Hepatocyte (in vitro differentiated cells): ENCODE results near the gene ETV6. TPM values are rescaled to one million over a fixed set of nuclear protein-coding genes. Genes with fewer than 3 reads are reported as not detected.

Experiments
- DNase-seq: peaks from one replicate; pipeline ENCODE4 v3.0.0-alpha.2; 2016; ENCODE audit warnings: low spot score
- H2AFZ ChIP-seq: fragments of 200-600 bp; sonication (generic); 2 replicates; pipeline ENCODE4 v1.6.0; 2016; ENCODE audit warnings: antibody characterized with exemption, mild to moderate bottlenecking
- H3K27ac ChIP-seq: fragments of 200-600 bp; sonication (generic); 2 replicates; pipeline ENCODE4 v1.5.1; 2016; ENCODE audit warnings: mild to moderate bottlenecking
- H3K27me3 ChIP-seq: fragments of 200-600 bp; sonication (generic); 2 replicates; pipeline ENCODE4 v1.6.1; 2016
- H3K36me3 ChIP-seq: fragments of 200-600 bp; sonication (generic); replicated peaks from 2 replicates; pipeline ENCODE4 v1.5.1; 2016; ENCODE audit warnings: low read depth; ENCODE audit not compliant: insufficient read depth
- H3K4me1 ChIP-seq: fragments of 200-600 bp; sonication (generic); 2 replicates; pipeline ENCODE4 v1.5.1; 2016; ENCODE audit warnings: mild to moderate bottlenecking, moderate library complexity; ENCODE audit not compliant: insufficient read depth
- H3K4me2 ChIP-seq: fragments of 200-600 bp; sonication (generic); 2 replicates; pipeline ENCODE4 v1.6.0; 2016
- H3K4me3 ChIP-seq: fragments of 200-600 bp; sonication (generic); 2 replicates; pipeline ENCODE4 v1.5.1; 2016; ENCODE audit warnings: mild to moderate bottlenecking
- H3K79me2 ChIP-seq: fragments of 200-600 bp; sonication (generic); 2 replicates; pipeline ENCODE4 v1.6.0; 2017; ENCODE audit warnings: mild to moderate bottlenecking
- H3K9me2 ChIP-seq: fragments of 200-600 bp; sonication (generic); replicated peaks from 2 replicates; pipeline ENCODE4 v1.6.0; 2017; ENCODE audit warnings: mild to moderate bottlenecking; ENCODE audit not compliant: insufficient read depth
- H3K9me3 ChIP-seq: fragments of 200-600 bp; sonication (generic); 2 replicates; pipeline ENCODE4 v1.5.1; 2016; ENCODE audit warnings: low read depth, mild to moderate bottlenecking
- H4K20me1 ChIP-seq: fragments of 200-600 bp; sonication (generic); 2 replicates; pipeline ENCODE4 v1.6.0; 2016; ENCODE audit warnings: mild to moderate bottlenecking; ENCODE audit not compliant: insufficient read depth, poor library complexity, severe bottlenecking
- EZH2 ChIP-seq: fragments of 200-600 bp; sonication (generic); IDR thresholded peaks from 2 replicates; pipeline ENCODE4 v1.6.1; 2016; ENCODE audit warnings: antibody characterized with exemption, mild to moderate bottlenecking, borderline replicate concordance
- EZH2phosphoT487 ChIP-seq: fragments of 200-600 bp; sonication (generic); IDR thresholded peaks from one replicate; pipeline ENCODE4 v1.6.1; 2018; ENCODE audit warnings: antibody characterized with exemption, mild to moderate bottlenecking, low read depth, moderate library complexity; ENCODE audit not compliant: unreplicated experiment, severe bottlenecking
- WGBS: methylation state at CpG from one replicate; pipeline ENCODE4 v1.1.6; 2016; ENCODE audit warnings: low lambda C conversion rate; ENCODE audit errors: missing lambda C conversion rate; 5-methylcytosine and 5-hydroxymethylcytosine counted together
- polyA plus RNA-seq: library from polyadenylated mRNA; unstranded; fragments of >200 nt; fragmentation: Nextera tagmentation; extraction: Ambion mirVana; gene quantifications from 2 replicates; pipeline ENCODE4 v1.2.1, GENCODE V29; 2016
- total RNA-seq: library from RNA; depleted of rRNA; stranded (reverse); fragments of >200 nt; gene quantifications from 2 replicates; pipeline ENCODE4 v1.2.3, GENCODE V29; 2014
- TF ChIP-seq, protein P1 (sequence below): fragments of 200-600 bp; sonication (generic); IDR thresholded peaks from 2 replicates; pipeline ENCODE4 v1.5.1; 2016; ENCODE audit warnings: antibody characterized with exemption, mild to moderate bottlenecking; ENCODE audit not compliant: poor library complexity

The ETV6 gene
- total and polyA plus RNA-seq, 2 experiments from 2014 or later = 8.0 to 9.7 TPM

DNA sequence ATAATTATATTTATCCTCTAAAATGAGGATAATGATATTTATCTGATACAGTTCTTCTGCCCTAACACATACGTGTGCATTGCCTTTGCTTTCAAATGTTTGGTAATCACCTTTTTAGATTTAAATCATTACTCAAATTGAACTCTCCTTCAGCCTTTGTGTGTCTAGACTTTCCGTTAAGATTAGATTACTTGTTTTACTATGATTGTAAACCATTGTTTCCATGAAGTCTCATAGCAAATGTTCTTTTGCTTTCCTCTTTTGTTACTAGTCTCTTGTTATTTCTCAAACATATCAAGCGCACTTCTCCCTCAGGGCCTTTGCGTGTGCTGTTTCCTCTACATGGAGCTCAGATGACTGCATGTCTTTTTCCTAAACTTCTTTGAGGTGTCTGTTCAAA is 63.7 kb downstream of the ETV6 start:
- Histone ChIP-seq H3K4me3 (no peak overlapping the region), H3K4me2 (no peak overlapping the region), H3K79me2 (peaks cover 76% of the 10 kb centered on the region), H4K20me1 (no peaks in the 10 kb centered on the region), H3K9me3 (no peaks in the 10 kb centered on the region), H3K36me3 (no peaks in the 10 kb centered on the region), H3K9me2 (no peaks in the 10 kb centered on the region), H3K27ac (no peak overlapping the region), H2AFZ (no peak overlapping the region), H3K27me3 (no peaks in the 10 kb centered on the region), H3K4me1 (peaks cover 24% of the 10 kb centered on the region)
- no peak for DNase-seq
- TF ChIP-seq, protein P1, sequence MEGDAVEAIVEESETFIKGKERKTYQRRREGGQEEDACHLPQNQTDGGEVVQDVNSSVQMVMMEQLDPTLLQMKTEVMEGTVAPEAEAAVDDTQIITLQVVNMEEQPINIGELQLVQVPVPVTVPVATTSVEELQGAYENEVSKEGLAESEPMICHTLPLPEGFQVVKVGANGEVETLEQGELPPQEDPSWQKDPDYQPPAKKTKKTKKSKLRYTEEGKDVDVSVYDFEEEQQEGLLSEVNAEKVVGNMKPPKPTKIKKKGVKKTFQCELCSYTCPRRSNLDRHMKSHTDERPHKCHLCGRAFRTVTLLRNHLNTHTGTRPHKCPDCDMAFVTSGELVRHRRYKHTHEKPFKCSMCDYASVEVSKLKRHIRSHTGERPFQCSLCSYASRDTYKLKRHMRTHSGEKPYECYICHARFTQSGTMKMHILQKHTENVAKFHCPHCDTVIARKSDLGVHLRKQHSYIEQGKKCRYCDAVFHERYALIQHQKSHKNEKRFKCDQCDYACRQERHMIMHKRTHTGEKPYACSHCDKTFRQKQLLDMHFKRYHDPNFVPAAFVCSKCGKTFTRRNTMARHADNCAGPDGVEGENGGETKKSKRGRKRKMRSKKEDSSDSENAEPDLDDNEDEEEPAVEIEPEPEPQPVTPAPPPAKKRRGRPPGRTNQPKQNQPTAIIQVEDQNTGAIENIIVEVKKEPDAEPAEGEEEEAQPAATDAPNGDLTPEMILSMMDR = no peak
- TF ChIP-seq EZH2phosphoT487 = no peak
- TF ChIP-seq EZH2 = no peak
- 91% methylated on average over 4 of the region's 4 CpGs for WGBS

DNA sequence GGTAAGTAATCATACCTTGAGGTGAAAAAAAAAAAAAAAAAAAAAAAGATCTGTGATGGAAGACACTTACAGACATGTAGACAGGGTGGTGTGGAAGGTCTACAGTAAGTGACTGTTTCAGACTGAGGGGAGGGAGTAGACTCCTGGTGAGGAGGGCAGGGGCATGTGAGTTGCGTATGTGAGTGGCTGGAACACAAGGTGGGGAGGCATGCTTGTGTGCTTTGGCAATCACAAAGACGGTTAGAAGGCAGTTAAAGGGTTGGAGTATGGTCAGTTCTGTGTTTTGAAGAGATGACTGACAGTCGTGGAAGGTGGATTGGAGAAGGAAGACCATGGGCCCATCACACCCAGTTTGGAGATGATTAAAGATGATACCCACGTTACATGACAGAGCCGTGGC is 65.2 kb downstream of the ETV6 start:
- Histone ChIP-seq H3K9me3 (no peaks in the 10 kb centered on the region), H3K4me2 (no peak overlapping the region), H3K36me3 (no peaks in the 10 kb centered on the region), H4K20me1 (no peaks in the 10 kb centered on the region), H2AFZ (no peak overlapping the region), H3K4me3 (no peak overlapping the region), H3K79me2 (peaks cover 68% of the 10 kb centered on the region), H3K27ac (no peak overlapping the region), H3K9me2 (no peaks in the 10 kb centered on the region), H3K27me3 (no peaks in the 10 kb centered on the region), H3K4me1 (peaks cover 32% of the 10 kb centered on the region)
- TF ChIP-seq EZH2phosphoT487 (no peak), EZH2 (no peak)
- TF ChIP-seq, protein P1 = no peak
- DNase-seq = no peak
- 96% methylated on average over 5 of the region's 5 CpGs for WGBS

DNA sequence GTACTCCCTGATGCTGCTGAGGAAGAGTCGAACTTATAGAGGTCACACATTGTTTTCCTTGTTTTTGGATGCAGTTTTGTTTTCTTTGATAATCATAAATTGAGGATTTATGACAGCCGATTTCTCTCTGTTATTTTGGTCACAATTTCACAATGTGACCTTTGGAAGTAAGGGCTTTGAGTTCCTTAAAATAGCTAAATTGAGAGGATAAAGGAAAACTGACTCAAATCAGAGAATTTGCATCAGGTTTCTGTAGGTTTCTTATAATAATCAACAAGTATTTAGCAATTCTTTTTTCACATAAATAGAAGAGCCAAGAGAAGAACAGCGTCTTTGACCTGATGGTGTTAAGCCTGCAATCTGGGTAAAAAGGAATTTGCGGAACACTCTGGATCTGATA is 66.1 kb downstream of the ETV6 start:
- 92% methylated on average over 4 of the region's 4 CpGs for WGBS
- no peak overlapping the region for H3K4me2 ChIP-seq
- H3K9me2 ChIP-seq = no peaks in the 10 kb centered on the region
- H3K27ac ChIP-seq = no peak overlapping the region
- no peaks in the 10 kb centered on the region for H4K20me1 ChIP-seq
- TF ChIP-seq, protein P1 = no peak
- TF ChIP-seq EZH2 = no peak
- no peak for TF ChIP-seq EZH2phosphoT487
- peaks cover 33% of the 10 kb centered on the region for H3K4me1 ChIP-seq
- H3K4me3 ChIP-seq = no peak overlapping the region
- H3K79me2 ChIP-seq = peaks cover 58% of the 10 kb centered on the region
- DNase-seq = no peak
- no peaks in the 10 kb centered on the region for H3K36me3 ChIP-seq
- no peak overlapping the region for H2AFZ ChIP-seq
- no peaks in the 10 kb centered on the region for H3K9me3 ChIP-seq
- H3K27me3 ChIP-seq = no peaks in the 10 kb centered on the region
